ENCODE results near the gene SMCO2.
A peak's percentile ranks its signal among the peaks of the same experiment; 100 is the strongest.

SMCO2 gene

DNA sequence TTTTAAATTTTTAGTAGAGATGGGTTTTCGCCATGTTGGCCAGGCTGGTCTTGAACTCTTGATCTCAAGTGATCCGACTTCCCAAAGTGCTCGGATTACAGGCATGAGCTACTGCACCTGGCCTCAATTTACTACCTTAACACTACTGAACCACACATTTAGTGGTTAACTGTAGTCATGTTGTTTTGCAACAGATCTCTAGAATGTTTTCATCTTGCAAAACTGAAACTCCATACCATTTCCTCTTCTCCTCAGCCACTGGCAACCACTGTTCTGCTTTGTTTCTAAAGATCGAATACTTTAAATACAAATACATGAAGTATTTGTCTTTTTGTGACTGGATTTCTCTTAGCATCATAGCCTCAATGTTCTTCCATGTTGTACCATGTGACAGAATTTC is 15.4 kb upstream of the SMCO2 start:
- no peak for DNase-seq
- Histone ChIP-seq H3K4ac (ENCODE audit: low read depth in 1 of 2, low read length in 2 of 2) (no peak overlapping the region), H2BK5ac (ENCODE audit: low read depth, low read length, poor library complexity, severe bottlenecking) (no peak overlapping the region), H2BK120ac (ENCODE audit: low read depth, low read length) (no peak overlapping the region), H3K36me3 (ENCODE audit: control insufficient read depth in 1 of 2, insufficient read depth in 2 of 2, low read depth in 1 of 2, low read length in 2 of 2) (no peaks in the 10 kb centered on the region), H2BK15ac (ENCODE audit: low read depth, poor library complexity, severe bottlenecking) (no peak overlapping the region), H2BK12ac (ENCODE audit: low read length in 2 of 2) (no peak overlapping the region), H3K14ac (ENCODE audit: low read length in 2 of 2) (no peak overlapping the region), H3K18ac (ENCODE audit: low read depth in 1 of 2, low read length in 2 of 2) (no peak overlapping the region), H3K4me1 (ENCODE audit: control insufficient read depth, insufficient read depth, low read depth, low read length) (no peaks in the 10 kb centered on the region), H3K27ac (ENCODE audit: low read length, poor library complexity, severe bottlenecking) (no peak overlapping the region), H4K91ac (ENCODE audit: low read length) (no peak overlapping the region), H3K27me3 (ENCODE audit: control insufficient read depth in 1 of 2, insufficient read depth in 1 of 2, low read length in 2 of 2) (no peaks in the 10 kb centered on the region), H3K23ac (ENCODE audit: low read length in 2 of 2) (no peak overlapping the region), H2AFZ (ENCODE audit: low read depth, low read length) (no peak overlapping the region), H3K9ac (ENCODE audit: low read length) (no peak overlapping the region), H3K4me2 (ENCODE audit: low read length, poor library complexity, severe bottlenecking) (no peak overlapping the region), H3K9me3 (ENCODE audit: control insufficient read depth, low read length) (no peaks in the 10 kb centered on the region), H2AK5ac (ENCODE audit: low read length, severe bottlenecking) (no peak overlapping the region), H3K4me3 (ENCODE audit: insufficient read depth in 1 of 2, low read depth in 1 of 2, low read length in 2 of 2) (no peak overlapping the region), H4K8ac (ENCODE audit: low read length) (no peak overlapping the region), H3K79me1 (replicated peaks; ENCODE audit: low read length, poor library complexity, severe bottlenecking) (no peaks in the 10 kb centered on the region)
- WGBS, result 100% methylated on average over 3 of the region's 4 CpGs

DNA sequence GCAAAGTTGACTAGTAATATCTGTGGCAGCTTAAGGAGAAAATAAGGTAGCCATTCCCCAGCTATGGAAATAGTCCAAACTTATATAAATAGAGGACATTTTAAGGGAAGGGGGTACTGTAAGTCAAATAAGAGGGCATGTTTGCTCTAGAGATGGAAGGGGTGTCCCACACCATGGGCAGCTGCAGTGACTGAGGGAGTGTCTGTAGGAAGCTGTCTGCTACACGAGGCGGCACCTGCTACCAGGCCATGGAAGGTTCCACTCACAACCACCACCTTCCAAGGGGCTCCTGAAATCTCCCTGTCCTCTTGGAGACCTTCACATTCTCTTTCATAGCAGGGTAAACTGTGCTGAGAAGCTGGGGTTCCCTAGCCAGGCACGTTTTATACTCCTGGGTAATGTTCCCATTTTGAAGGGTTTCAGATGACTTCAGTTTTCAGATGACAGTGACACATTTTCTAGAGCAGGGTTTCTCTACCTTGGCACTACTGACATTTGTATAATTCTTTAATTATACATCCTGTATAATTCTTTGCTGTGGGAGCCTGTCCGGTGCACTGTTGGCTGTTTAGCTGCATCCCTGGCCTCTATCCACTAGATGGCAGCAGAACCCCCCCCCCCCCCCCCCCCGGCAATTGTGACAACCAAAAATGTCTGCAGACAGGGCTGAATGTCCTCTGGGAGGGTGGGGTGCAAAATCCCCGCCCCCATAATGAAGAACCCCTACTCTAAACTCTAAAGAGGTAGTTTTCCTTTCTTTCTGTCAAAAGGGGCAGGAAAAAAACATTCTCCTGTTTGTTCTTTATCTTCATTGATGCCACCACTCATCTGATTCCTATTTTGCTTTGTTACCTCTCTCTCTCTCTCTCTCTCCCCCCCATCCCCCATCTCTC is 11.6 kb upstream of the SMCO2 start:
- Histone ChIP-seq H3K36me3 (ENCODE audit: control insufficient read depth in 1 of 2, insufficient read depth in 2 of 2, low read depth in 1 of 2, low read length in 2 of 2) (no peaks in the 10 kb centered on the region), H3K18ac (ENCODE audit: low read depth in 1 of 2, low read length in 2 of 2) (peak overlapping the region in 1 of 2 experiments; percentile 8), H3K4ac (ENCODE audit: low read depth in 1 of 2, low read length in 2 of 2) (no peak overlapping the region), H3K9me3 (ENCODE audit: control insufficient read depth, low read length) (no peaks in the 10 kb centered on the region), H2AFZ (ENCODE audit: low read depth, low read length) (no peak overlapping the region), H3K4me1 (ENCODE audit: control insufficient read depth, insufficient read depth, low read depth, low read length) (no peaks in the 10 kb centered on the region), H3K4me3 (ENCODE audit: insufficient read depth in 1 of 2, low read depth in 1 of 2, low read length in 2 of 2) (no peak overlapping the region), H3K4me2 (ENCODE audit: low read length, poor library complexity, severe bottlenecking) (no peak overlapping the region), H2AK5ac (ENCODE audit: low read length, severe bottlenecking) (peak overlapping the region; percentile 8), H2BK15ac (ENCODE audit: low read depth, poor library complexity, severe bottlenecking) (no peak overlapping the region), H2BK5ac (ENCODE audit: low read depth, low read length, poor library complexity, severe bottlenecking) (no peak overlapping the region), H3K27me3 (ENCODE audit: control insufficient read depth in 1 of 2, insufficient read depth in 1 of 2, low read length in 2 of 2) (no peaks in the 10 kb centered on the region), H2BK12ac (ENCODE audit: low read length in 2 of 2) (peak overlapping the region in 1 of 2 experiments; percentile 95), H4K91ac (ENCODE audit: low read length) (peak overlapping the region; percentile 34), H3K79me1 (replicated peaks; ENCODE audit: low read length, poor library complexity, severe bottlenecking) (no peaks in the 10 kb centered on the region), H2BK120ac (ENCODE audit: low read depth, low read length) (no peak overlapping the region), H3K9ac (ENCODE audit: low read length) (peak overlapping the region; percentile 34), H4K8ac (ENCODE audit: low read length) (peak overlapping the region; percentile 22), H3K23ac (ENCODE audit: low read length in 2 of 2) (no peak overlapping the region), H3K14ac (ENCODE audit: low read length in 2 of 2) (no peak overlapping the region), H3K27ac (ENCODE audit: low read length, poor library complexity, severe bottlenecking) (no peak overlapping the region)
- WGBS, result 95% methylated on average over 2 of the region's 6 CpGs
- DNase-seq, result no peak

DNA sequence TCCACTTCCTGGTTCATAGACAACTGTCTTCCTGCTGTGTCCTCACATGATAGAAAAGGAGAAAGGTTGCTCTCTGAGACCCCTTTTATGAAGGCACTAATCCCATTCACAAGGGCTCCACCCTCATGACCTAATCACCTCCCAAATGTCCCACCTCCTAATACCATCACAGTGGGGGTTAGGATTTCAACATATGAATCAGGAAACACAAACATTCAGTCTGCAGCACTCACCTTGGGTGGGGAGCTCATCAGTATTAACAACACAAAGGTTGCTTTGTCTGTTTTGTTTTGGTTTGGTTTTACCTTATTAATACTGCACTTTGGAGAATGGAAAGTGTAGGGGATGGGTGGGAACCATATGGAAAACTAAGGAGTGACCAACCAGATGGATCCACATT is 10.5 kb upstream of the SMCO2 start:
- Histone ChIP-seq H3K23ac (ENCODE audit: low read length in 2 of 2) (no peak overlapping the region), H4K8ac (ENCODE audit: low read length) (no peak overlapping the region), H2BK5ac (ENCODE audit: low read depth, low read length, poor library complexity, severe bottlenecking) (no peak overlapping the region), H3K4me2 (ENCODE audit: low read length, poor library complexity, severe bottlenecking) (no peak overlapping the region), H2AK5ac (ENCODE audit: low read length, severe bottlenecking) (no peak overlapping the region), H2AFZ (ENCODE audit: low read depth, low read length) (no peak overlapping the region), H3K4ac (ENCODE audit: low read depth in 1 of 2, low read length in 2 of 2) (no peak overlapping the region), H3K27ac (ENCODE audit: low read length, poor library complexity, severe bottlenecking) (no peak overlapping the region), H3K9ac (ENCODE audit: low read length) (no peak overlapping the region), H3K4me3 (ENCODE audit: insufficient read depth in 1 of 2, low read depth in 1 of 2, low read length in 2 of 2) (no peak overlapping the region), H3K18ac (ENCODE audit: low read depth in 1 of 2, low read length in 2 of 2) (no peak overlapping the region), H2BK15ac (ENCODE audit: low read depth, poor library complexity, severe bottlenecking) (no peak overlapping the region), H2BK120ac (ENCODE audit: low read depth, low read length) (no peak overlapping the region), H2BK12ac (ENCODE audit: low read length in 2 of 2) (no peak overlapping the region), H3K36me3 (ENCODE audit: control insufficient read depth in 1 of 2, insufficient read depth in 2 of 2, low read depth in 1 of 2, low read length in 2 of 2) (no peaks in the 10 kb centered on the region), H3K14ac (ENCODE audit: low read length in 2 of 2) (no peak overlapping the region), H3K27me3 (ENCODE audit: control insufficient read depth in 1 of 2, insufficient read depth in 1 of 2, low read length in 2 of 2) (no peaks in the 10 kb centered on the region), H3K79me1 (replicated peaks; ENCODE audit: low read length, poor library complexity, severe bottlenecking) (no peaks in the 10 kb centered on the region), H4K91ac (ENCODE audit: low read length) (no peak overlapping the region), H3K4me1 (ENCODE audit: control insufficient read depth, insufficient read depth, low read depth, low read length) (no peaks in the 10 kb centered on the region), H3K9me3 (ENCODE audit: control insufficient read depth, low read length) (no peaks in the 10 kb centered on the region)
- DNase-seq, result no peak

DNA sequence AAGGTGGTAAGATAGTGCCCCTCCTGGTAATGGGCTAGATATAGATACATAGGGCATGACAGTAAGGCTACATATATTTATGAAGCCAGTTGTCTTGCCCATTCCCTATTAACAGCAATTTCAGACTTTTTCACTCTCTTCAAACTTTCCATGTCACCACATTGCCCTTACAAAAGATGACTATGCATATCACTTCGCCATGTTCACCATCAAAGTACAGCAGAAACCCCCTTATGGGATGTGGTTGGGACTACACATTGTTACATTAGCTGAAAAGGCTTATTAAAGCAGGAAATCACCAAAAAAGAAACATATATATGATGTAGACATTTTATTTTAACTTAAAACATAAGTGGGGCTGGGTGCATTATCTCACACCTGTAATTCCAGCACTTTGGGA is 9.8 kb upstream of the SMCO2 start:
- Histone ChIP-seq H2BK120ac (ENCODE audit: low read depth, low read length) (no peak overlapping the region), H2AFZ (ENCODE audit: low read depth, low read length) (no peak overlapping the region), H2BK12ac (ENCODE audit: low read length in 2 of 2) (no peak overlapping the region), H2BK5ac (ENCODE audit: low read depth, low read length, poor library complexity, severe bottlenecking) (no peak overlapping the region), H3K18ac (ENCODE audit: low read depth in 1 of 2, low read length in 2 of 2) (no peak overlapping the region), H3K27me3 (ENCODE audit: control insufficient read depth in 1 of 2, insufficient read depth in 1 of 2, low read length in 2 of 2) (no peaks in the 10 kb centered on the region), H3K4ac (ENCODE audit: low read depth in 1 of 2, low read length in 2 of 2) (no peak overlapping the region), H3K36me3 (ENCODE audit: control insufficient read depth in 1 of 2, insufficient read depth in 2 of 2, low read depth in 1 of 2, low read length in 2 of 2) (no peaks in the 10 kb centered on the region), H3K9me3 (ENCODE audit: control insufficient read depth, low read length) (no peaks in the 10 kb centered on the region), H3K4me1 (ENCODE audit: control insufficient read depth, insufficient read depth, low read depth, low read length) (no peaks in the 10 kb centered on the region), H3K27ac (ENCODE audit: low read length, poor library complexity, severe bottlenecking) (no peak overlapping the region), H3K9ac (ENCODE audit: low read length) (no peak overlapping the region), H4K8ac (ENCODE audit: low read length) (no peak overlapping the region), H3K4me2 (ENCODE audit: low read length, poor library complexity, severe bottlenecking) (no peak overlapping the region), H4K91ac (ENCODE audit: low read length) (no peak overlapping the region), H3K79me1 (replicated peaks; ENCODE audit: low read length, poor library complexity, severe bottlenecking) (no peaks in the 10 kb centered on the region), H2AK5ac (ENCODE audit: low read length, severe bottlenecking) (no peak overlapping the region), H3K23ac (ENCODE audit: low read length in 2 of 2) (no peak overlapping the region), H2BK15ac (ENCODE audit: low read depth, poor library complexity, severe bottlenecking) (no peak overlapping the region), H3K14ac (ENCODE audit: low read length in 2 of 2) (no peak overlapping the region), H3K4me3 (ENCODE audit: insufficient read depth in 1 of 2, low read depth in 1 of 2, low read length in 2 of 2) (no peak overlapping the region)
- DNase-seq, result no peak
- WGBS, result 100% methylated on average over 1 of the region's 1 CpG

Measured in mesenchymal stem cell (in vitro differentiated cells and primary cell).